Neural cell (in vitro differentiated cells): ENCODE results near the gene MIEF1. TPM values are rescaled to one million over a fixed set of nuclear protein-coding genes. Genes with fewer than 3 reads are reported as not detected.

ENCODE experiments used
- H2AFZ ChIP-seq: fragments of 200-600, 300-800 bp; sonication (generic), shearing (Covaris generic); 2 replicates; pipeline ENCODE4 v1.6.0; 2014; ENCODE audit warnings: low read depth, mild to moderate bottlenecking, antibody characterized with exemption, low read length, moderate library complexity
- H3F3A ChIP-seq: fragments of 200-600 bp; shearing (Covaris generic); 2 replicates; pipeline ENCODE4 v1.6.1; 2016; ENCODE audit warnings: mild to moderate bottlenecking, moderate library complexity, mixed read lengths, antibody characterized with exemption, low read length; ENCODE audit not compliant: insufficient read depth, poor library complexity, severe bottlenecking
- H3K27ac ChIP-seq: fragments of 200-600, 300-800 bp; sonication (generic), shearing (Covaris generic); 2 replicates; pipeline ENCODE4 v1.5.1; 2014; ENCODE audit warnings: mild to moderate bottlenecking, low read length, moderate library complexity
- H3K27me3 ChIP-seq: fragments of 300-800, 200-600 bp; sonication (generic), shearing (Covaris generic); 2 replicates; pipeline ENCODE4 v1.6.0; 2014; ENCODE audit warnings: mild to moderate bottlenecking, low read depth, low read length, moderate library complexity; ENCODE audit not compliant: insufficient read depth
- H3K36me3 ChIP-seq: fragments of 300-800, 200-600 bp; sonication (generic), shearing (Covaris generic); 2 replicates; pipeline ENCODE4 v1.5.1; 2014; ENCODE audit warnings: mild to moderate bottlenecking, antibody characterized with exemption, low read length, moderate library complexity; ENCODE audit not compliant: insufficient read depth
- H3K4me2 ChIP-seq: fragments of 300-800, 200-600 bp; sonication (generic), shearing (Covaris generic); 2 replicates; pipeline ENCODE4 v1.6.0; 2014; ENCODE audit warnings: mild to moderate bottlenecking, low read length
- H3K4me3 ChIP-seq: fragments of 300-800, 200-600 bp; sonication (generic), shearing (Covaris generic); 2 replicates; pipeline ENCODE4 v1.5.1; 2014; ENCODE audit warnings: mild to moderate bottlenecking, low read length, moderate library complexity
- H3K79me2 ChIP-seq: fragments of 200-600 bp; shearing (Covaris generic); replicated peaks from 2 replicates; pipeline ENCODE4 v1.6.0; 2014; ENCODE audit warnings: mild to moderate bottlenecking, low read length, moderate library complexity; ENCODE audit not compliant: insufficient read depth
- H3K9ac ChIP-seq: fragments of 300-800, 200-600 bp; sonication (generic), shearing (Covaris generic); 2 replicates; pipeline ENCODE4 v1.6.1; 2016; ENCODE audit warnings: mild to moderate bottlenecking, low read length, mixed read lengths
- H3K9me2 ChIP-seq: fragments of 200-600 bp; shearing (Covaris generic); 2 replicates; pipeline ENCODE4 v1.6.1; 2016; ENCODE audit warnings: mild to moderate bottlenecking, low read length, mixed read lengths; ENCODE audit not compliant: insufficient read depth
- H3K9me3 ChIP-seq: fragments of 200-600, 300-800 bp; sonication (generic), shearing (Covaris generic); 2 replicates; pipeline ENCODE4 v1.6.1; 2016; ENCODE audit warnings: mild to moderate bottlenecking, mixed run types, low read length, moderate library complexity, mixed read lengths
- H4K20me1 ChIP-seq: fragments of 200-600 bp; shearing (Covaris generic); 2 replicates; pipeline ENCODE4 v1.6.1; 2016; ENCODE audit warnings: mild to moderate bottlenecking, mixed run types; ENCODE audit not compliant: insufficient read depth
- EP300 ChIP-seq: fragments of 450-650 bp; conservative IDR thresholded peaks from 2 replicates; pipeline ENCODE4 v1.6.1; 2014; ENCODE audit warnings: antibody characterized with exemption, mild to moderate bottlenecking, moderate library complexity; ENCODE audit not compliant: poor library complexity, severe bottlenecking
- EZH2 ChIP-seq: fragments of 200-600, 300-800 bp; shearing (Covaris generic), sonication (generic); IDR thresholded peaks from 2 replicates; pipeline ENCODE4 v1.6.1; 2014; ENCODE audit warnings: antibody characterized with exemption, low read length, borderline replicate concordance, mild to moderate bottlenecking; ENCODE audit not compliant: insufficient read depth, poor library complexity, severe bottlenecking
- MXI1 ChIP-seq: fragments of 450-650 bp; conservative IDR thresholded peaks from 2 replicates; pipeline ENCODE4 v1.6.1; 2014; ENCODE audit warnings: antibody characterized with exemption, mild to moderate bottlenecking; ENCODE audit not compliant: poor library complexity, severe bottlenecking
- SMC3 ChIP-seq: fragments of 450-650 bp; conservative IDR thresholded peaks from 2 replicates; pipeline ENCODE4 v1.6.1; 2014; ENCODE audit warnings: antibody characterized with exemption, mild to moderate bottlenecking, moderate library complexity; ENCODE audit not compliant: poor library complexity
- TAF1 ChIP-seq: IDR thresholded peaks from 2 replicates; pipeline ENCODE4 v1.6.1; 2012; ENCODE audit warnings: low read depth
- polyA plus RNA-seq: library from polyadenylated mRNA; depleted of rRNA; stranded (reverse); fragments of >200 nt; gene quantifications from 2 replicates; pipeline ENCODE4 v1.2.3, GENCODE V29; 2014
- TF ChIP-seq, protein P1 (sequence below): IDR thresholded peaks from 2 replicates; pipeline ENCODE4 v1.6.1; 2012; ENCODE audit warnings: borderline replicate concordance
- TF ChIP-seq, protein P2 (sequence below): fragments of 450-650 bp; IDR thresholded peaks from 2 replicates; pipeline ENCODE4 v1.5.1; 2014; ENCODE audit warnings: antibody characterized with exemption, mild to moderate bottlenecking, moderate library complexity; ENCODE audit not compliant: poor library complexity, severe bottlenecking

The MIEF1 gene
- polyA plus RNA-seq, 1 donor from 2014 or later: 19.8 TPM

DNA sequence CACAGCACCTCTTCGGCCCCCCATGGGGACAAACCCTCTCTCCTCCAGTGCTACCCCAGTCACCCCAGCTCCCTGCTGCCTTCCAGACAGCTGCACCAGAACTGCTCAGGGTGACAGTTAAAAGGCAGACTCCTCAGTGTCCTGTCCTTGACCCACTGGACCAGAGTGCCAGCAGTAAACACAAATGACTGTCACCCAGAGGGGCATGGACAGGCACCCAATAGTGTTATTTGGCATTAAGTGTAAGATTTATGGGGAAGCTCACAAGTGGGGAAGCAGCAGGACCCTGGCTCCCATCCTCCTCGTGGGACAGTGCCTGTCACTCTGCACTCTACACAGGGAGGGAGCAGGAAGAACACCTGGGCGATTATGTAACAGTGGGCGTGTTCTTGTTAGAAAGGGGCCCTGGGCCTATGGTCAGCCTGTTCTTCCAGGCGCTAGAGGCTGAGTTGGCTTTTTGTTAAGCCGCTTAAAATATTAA, 25.4 kb downstream of the MIEF1 start:
- no peaks in the 10 kb centered on the region for H3K27me3 ChIP-seq
- no peak overlapping the region for H3K9ac ChIP-seq
- H3K79me2 ChIP-seq: peaks cover 55% of the 10 kb centered on the region
- no peaks in the 10 kb centered on the region for H3K9me2 ChIP-seq
- H2AFZ ChIP-seq: no peak overlapping the region
- no peak for TF ChIP-seq EP300
- H4K20me1 ChIP-seq: peaks cover 31% of the 10 kb centered on the region
- no peak overlapping the region for H3K27ac ChIP-seq
- H3K4me3 ChIP-seq: no peak overlapping the region
- H3K36me3 ChIP-seq: no peaks in the 10 kb centered on the region
- no peak overlapping the region for H3K4me2 ChIP-seq
- no peaks in the 10 kb centered on the region for H3F3A ChIP-seq
- no peaks in the 10 kb centered on the region for H3K9me3 ChIP-seq

DNA sequence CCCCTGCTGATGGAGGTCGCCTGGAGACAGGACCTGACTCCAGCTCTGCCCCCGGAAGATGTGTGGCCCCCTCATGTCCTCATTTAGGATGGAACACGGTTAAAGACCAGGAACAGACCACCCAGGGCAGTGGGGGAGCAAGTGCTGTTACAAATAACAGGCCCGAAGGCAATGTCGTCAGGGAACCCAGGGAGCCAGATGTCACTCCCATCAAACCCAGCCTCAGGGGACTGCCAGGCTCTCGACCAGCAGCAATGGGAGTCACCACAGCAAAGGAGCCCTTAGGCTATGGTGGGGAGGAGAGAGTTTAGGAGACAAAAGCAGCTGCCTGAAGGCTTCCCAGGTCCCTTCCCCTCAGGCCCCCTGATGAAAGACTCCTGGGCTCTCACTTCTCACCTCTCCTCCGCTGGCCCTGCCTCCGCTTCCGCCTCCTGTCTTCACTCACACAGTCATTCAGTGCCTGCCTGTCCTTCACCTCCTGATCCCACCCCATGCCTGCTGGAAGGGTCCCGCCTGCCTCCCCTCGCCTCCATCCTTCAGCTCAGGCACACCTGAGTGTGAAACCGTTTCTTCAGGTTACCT, 26.1 kb downstream of the MIEF1 start:
- H3K9me2 ChIP-seq: no peaks in the 10 kb centered on the region
- no peak overlapping the region for H3K27ac ChIP-seq
- peak overlapping the region; percentile 54 for H3K4me3 ChIP-seq
- no peaks in the 10 kb centered on the region for H3K9me3 ChIP-seq
- H3K79me2 ChIP-seq: peaks cover 49% of the 10 kb centered on the region
- peak overlapping the region; percentile 42 for H3K9ac ChIP-seq
- no peaks in the 10 kb centered on the region for H3K27me3 ChIP-seq
- no peak overlapping the region for H3K4me2 ChIP-seq
- no peaks in the 10 kb centered on the region for H3K36me3 ChIP-seq
- peaks cover 24% of the 10 kb centered on the region for H4K20me1 ChIP-seq
- TF ChIP-seq MXI1 (no peak), EZH2 (no peak), EP300 (no peak), SMC3 (no peak), TAF1 (no peak)
- TF ChIP-seq, protein P1, sequence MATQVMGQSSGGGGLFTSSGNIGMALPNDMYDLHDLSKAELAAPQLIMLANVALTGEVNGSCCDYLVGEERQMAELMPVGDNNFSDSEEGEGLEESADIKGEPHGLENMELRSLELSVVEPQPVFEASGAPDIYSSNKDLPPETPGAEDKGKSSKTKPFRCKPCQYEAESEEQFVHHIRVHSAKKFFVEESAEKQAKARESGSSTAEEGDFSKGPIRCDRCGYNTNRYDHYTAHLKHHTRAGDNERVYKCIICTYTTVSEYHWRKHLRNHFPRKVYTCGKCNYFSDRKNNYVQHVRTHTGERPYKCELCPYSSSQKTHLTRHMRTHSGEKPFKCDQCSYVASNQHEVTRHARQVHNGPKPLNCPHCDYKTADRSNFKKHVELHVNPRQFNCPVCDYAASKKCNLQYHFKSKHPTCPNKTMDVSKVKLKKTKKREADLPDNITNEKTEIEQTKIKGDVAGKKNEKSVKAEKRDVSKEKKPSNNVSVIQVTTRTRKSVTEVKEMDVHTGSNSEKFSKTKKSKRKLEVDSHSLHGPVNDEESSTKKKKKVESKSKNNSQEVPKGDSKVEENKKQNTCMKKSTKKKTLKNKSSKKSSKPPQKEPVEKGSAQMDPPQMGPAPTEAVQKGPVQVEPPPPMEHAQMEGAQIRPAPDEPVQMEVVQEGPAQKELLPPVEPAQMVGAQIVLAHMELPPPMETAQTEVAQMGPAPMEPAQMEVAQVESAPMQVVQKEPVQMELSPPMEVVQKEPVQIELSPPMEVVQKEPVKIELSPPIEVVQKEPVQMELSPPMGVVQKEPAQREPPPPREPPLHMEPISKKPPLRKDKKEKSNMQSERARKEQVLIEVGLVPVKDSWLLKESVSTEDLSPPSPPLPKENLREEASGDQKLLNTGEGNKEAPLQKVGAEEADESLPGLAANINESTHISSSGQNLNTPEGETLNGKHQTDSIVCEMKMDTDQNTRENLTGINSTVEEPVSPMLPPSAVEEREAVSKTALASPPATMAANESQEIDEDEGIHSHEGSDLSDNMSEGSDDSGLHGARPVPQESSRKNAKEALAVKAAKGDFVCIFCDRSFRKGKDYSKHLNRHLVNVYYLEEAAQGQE: no peak
- TF ChIP-seq, protein P2, sequence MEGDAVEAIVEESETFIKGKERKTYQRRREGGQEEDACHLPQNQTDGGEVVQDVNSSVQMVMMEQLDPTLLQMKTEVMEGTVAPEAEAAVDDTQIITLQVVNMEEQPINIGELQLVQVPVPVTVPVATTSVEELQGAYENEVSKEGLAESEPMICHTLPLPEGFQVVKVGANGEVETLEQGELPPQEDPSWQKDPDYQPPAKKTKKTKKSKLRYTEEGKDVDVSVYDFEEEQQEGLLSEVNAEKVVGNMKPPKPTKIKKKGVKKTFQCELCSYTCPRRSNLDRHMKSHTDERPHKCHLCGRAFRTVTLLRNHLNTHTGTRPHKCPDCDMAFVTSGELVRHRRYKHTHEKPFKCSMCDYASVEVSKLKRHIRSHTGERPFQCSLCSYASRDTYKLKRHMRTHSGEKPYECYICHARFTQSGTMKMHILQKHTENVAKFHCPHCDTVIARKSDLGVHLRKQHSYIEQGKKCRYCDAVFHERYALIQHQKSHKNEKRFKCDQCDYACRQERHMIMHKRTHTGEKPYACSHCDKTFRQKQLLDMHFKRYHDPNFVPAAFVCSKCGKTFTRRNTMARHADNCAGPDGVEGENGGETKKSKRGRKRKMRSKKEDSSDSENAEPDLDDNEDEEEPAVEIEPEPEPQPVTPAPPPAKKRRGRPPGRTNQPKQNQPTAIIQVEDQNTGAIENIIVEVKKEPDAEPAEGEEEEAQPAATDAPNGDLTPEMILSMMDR: no peak
- no peaks in the 10 kb centered on the region for H3F3A ChIP-seq
- no peak overlapping the region for H2AFZ ChIP-seq
